GM21737 (cell line): ENCODE data around the gene COL25A1.

Experiments used
- ATAC-seq: cut with Tn5 transposase; IDR thresholded peaks from one replicate; pipeline ENCODE4 v1.9.1; 2021; ENCODE audit warnings: mild to moderate bottlenecking, moderate library complexity; ENCODE audit not compliant: unreplicated experiment

COL25A1 gene

GRCh38 chr4:109216085-109216696 is 86.3 kb downstream of the COL25A1 start:
- ATAC-seq = no peak

DNA sequence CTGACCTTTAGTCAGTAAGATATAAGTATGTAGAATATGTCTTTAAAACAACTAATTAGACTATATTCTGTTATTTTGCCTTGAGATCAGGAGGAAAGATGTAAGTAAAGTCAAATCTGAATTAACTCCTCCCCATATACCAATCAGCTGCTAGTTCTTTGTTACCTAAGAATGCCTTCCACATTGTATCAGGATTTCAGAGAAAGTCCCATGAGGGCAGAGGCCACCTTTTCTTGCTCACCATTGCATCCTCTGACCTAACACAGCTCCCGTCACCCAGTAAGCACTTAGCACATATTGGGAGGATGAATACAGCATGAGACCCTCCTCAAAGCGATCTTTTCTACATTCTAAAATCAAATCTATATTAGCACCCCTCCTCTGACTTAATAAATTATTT is 87.0 kb downstream of the COL25A1 start:
- ATAC-seq = no peak

- ATAC-seq = no peak
Observed at GRCh38 chr4:109214622-109215301, 87.7 kb downstream of the COL25A1 start.

- no peak for ATAC-seq
Observed at GRCh38 chr4:109213056-109213455, 89.4 kb downstream of the COL25A1 start.

GRCh38 chr4:109211671-109212070 is 90.8 kb downstream of the COL25A1 start:
- ATAC-seq = no peak

GRCh38 chr4:109209647-109210046 is 92.8 kb downstream of the COL25A1 start:
- no peak for ATAC-seq

DNA sequence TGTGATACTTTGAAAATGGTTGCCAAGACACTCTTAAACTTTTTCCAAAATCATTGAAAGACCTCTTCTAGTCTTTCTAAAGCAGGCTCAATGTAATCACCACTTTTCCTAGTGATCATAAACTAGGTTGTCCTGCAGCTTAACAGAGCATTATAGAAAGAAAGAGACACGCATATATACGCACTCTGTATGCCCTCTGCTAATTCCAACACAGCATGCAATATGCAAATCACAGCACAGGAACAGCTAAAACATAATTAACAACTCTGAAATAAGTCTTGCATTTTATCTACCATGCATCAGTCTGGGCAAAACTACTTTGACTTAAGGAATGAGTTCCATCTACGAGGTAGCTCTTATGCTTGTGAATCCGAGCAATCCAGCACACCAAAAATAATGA is 94.6 kb downstream of the COL25A1 start:
- ATAC-seq = no peak

DNA sequence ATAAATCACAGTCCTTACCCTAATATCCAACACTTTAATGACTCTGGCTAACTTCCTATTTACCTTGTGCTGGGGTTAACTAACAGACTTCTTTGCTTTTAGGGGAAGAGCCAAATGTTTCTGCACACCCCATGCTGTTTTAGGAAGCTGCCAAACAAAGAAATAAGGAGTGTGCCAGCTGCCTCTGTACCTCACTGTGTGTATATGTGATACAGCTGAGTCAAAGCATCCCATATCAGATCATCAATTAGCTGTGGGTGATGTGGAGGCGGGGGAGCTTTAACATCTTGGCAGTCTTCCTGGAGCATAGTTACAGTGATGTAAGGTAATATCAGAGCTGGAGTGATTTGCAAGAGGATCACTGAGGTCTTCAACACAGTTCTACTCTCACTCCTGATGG is 95.4 kb downstream of the COL25A1 start:
- ATAC-seq = no peak

DNA sequence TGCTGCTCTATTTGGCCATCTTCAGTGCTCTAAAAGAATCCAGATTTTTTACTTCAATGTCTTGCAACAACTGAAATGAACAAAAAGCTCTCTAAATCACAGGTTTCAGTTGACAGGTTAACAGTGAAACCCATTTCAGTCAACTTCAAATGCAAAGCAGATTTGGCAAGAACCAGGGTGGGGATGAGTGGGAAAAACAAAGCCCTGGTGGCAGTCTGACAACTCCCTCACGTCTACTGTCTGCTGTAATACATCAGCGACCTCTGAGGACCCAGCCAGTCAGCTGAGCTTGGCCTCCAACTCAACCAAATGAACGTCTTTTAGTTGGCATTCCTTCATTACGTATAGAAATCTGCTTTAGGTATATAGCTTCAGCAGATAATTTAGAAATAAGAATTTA is 95.8 kb downstream of the COL25A1 start:
- ATAC-seq = no peak

DNA sequence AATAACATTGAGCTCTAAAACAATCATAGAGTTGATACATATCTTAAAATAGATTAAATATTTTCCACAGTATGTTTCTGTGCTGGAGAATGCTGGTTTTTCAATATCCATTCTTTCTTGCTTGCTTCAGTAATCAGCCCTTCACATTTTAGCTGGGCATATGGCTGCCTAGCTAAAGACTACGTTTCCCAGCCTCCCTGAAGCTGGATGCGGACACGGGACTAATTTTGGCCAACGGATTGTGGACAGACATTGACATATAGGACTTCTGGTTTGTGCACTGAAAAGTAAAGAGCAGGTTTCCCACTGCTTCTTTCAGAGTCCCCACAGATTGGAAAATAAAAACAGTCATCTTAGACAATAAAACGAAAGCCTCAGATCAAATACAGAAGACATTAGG is 97.3 kb downstream of the COL25A1 start:
- no peak for ATAC-seq

GRCh38 chr4:109199585-109199984 is 102.9 kb downstream of the COL25A1 start:
- ATAC-seq = no peak

- ATAC-seq = no peak
Observed at GRCh38 chr4:109195646-109196045, 106.8 kb downstream of the COL25A1 start.

DNA sequence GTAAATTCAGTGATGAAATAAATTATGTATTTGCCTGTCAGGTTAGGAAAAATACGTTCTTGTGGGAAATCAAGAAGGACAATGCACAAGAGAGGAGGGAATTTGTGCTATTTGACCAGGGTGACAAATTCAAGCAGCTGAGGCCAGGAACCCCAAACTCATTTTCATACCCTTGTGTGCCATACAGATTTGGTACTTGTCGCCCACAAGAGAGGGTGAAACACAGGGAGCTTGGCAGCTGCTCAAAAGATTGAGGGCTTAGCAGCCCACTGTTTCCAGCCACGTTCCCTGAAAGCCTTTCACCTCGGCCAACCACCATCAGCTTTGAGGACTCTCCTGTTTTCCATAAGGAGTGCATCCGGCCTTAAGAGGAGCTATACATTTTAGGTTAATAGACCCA is 111.2 kb downstream of the COL25A1 start:
- ATAC-seq = no peak

DNA sequence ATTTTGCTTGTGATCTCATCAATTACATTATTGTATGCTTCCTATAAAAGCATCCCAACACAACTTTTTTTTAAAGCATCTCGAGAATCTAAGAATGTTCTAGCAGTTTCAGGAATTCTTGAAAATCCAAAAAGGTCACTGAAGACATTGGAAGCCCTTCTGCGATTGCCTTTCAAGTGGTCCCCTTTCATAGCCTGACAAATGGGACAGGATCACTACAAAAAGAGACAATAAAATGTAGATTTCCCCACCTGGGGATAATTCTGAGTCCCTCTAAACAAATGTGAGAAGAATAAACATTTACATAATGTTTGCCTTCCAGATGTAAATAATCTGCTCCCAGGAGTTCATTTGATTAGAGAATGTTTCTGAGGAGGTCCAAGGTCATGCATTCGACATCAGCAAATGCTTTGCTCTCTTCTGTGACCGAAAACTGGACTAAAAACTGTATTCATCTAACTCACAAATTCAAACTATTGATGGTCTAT is 116.0 kb downstream of the COL25A1 start:
- no peak for ATAC-seq

- ATAC-seq = no peak
Observed at GRCh38 chr4:109185951-109186350, 116.5 kb downstream of the COL25A1 start.

DNA sequence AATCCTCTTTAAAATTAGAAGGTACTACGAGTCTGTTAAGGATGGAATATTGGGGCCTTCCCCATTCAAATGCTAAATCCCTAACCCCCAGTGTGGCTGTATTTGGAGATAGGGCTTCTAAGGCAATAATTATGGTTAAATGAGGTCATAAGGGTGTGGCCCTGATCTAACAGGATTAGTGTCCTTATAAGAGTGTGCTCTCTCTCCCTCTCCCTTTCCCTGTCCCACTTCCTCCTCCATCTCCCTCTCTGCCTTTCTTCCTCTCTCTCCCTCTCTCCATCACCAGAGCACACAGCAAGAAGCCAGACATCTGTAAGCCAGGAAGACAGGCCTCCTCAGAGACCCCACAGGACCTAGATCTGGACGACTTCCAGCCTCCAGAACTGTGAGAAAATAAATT is 116.9 kb downstream of the COL25A1 start:
- no peak for ATAC-seq

DNA sequence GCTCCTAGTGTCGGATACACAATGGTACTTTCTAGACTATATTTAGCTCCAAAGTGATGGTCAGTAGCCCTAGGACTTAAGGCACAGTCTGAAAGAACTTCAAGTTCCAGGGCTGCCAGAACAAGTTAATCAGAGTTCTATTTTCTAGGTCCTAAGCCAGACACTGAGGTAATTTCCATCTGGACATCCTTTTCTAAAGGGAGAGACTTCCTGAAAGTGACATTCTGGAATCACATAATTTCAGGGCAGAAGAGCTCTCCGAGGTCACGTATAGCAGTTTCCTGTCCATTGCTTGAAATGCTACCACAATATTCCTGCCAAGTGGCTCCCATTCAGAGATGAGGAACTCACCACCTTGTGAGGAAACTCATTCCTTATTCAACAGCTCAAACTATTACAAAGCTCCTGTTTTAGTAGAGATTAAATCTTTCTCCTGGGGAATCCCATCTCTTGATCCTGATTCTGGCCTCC is 117.9 kb downstream of the COL25A1 start:
- no peak for ATAC-seq

GRCh38 chr4:109183931-109184490 is 118.4 kb downstream of the COL25A1 start:
- no peak for ATAC-seq

GRCh38 chr4:109182696-109183095 is 119.8 kb downstream of the COL25A1 start:
- ATAC-seq = no peak

DNA sequence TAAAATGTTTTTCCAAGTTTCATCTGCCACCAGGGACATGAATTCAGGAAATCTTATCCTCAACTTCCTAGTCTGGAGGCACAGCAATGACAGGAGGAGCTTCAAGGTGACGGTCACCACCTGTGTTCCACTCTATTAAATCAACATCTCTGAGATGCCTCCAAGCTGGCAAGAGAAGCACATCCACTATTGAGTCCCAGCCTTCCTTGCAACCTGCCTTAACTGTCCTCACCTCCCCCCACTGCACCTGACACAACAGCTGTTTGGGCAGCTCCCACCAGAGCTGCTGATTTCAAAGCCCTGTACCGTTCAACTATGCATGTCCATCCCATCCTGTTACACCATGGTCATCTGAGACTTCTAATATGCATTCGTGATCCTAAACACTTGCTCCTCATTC is 123.4 kb downstream of the COL25A1 start:
- ATAC-seq = no peak

GRCh38 chr4:109177096-109177810 is 125.2 kb downstream of the COL25A1 start:
- no peak for ATAC-seq
